ENCODE measurements around the gene E2F4.
A peak's percentile ranks its signal among the peaks of the same experiment; 100 is the strongest.

E2F4 gene

GRCh38 chr16:67182288-67182687, 9.7 kb upstream of the E2F4 start:
- peak; percentile 81 for FAIRE-seq
- TF ChIP-seq POLR2A (IDR thresholded peaks at IDR 0.05; ENCODE audit: low read depth, low read length) (no peak), SPI1 (IDR thresholded peaks at IDR 0.05; ENCODE audit: low read depth, low read length) (no peak), POLR2AphosphoS5 (IDR thresholded peaks at IDR 0.05; ENCODE audit: low read depth, low read length) (no peak), TAF1 (IDR thresholded peaks at IDR 0.05; ENCODE audit: low read depth, low read length) (no peak), PAX5 (IDR thresholded peaks at IDR 0.05; ENCODE audit: insufficient read depth, low read length, severe bottlenecking) (no peak), POU2F2 (IDR thresholded peaks at IDR 0.05; ENCODE audit: low read depth, low read length) (no peak)
- DNase-seq (ENCODE audit: insufficient read length, low spot score): no peak

GRCh38 chr16:67183284-67183626, 8.7 kb upstream of the E2F4 start:
- TF ChIP-seq POLR2A (IDR thresholded peaks at IDR 0.05; ENCODE audit: low read depth, low read length): no peak
- no peak for TF ChIP-seq TAF1 (IDR thresholded peaks at IDR 0.05; ENCODE audit: low read depth, low read length)
- TF ChIP-seq SPI1 (IDR thresholded peaks at IDR 0.05; ENCODE audit: low read depth, low read length): 0 out of 2 replicates have a peak, but pooled peaks have one; percentile 3
- no peak for TF ChIP-seq POU2F2 (IDR thresholded peaks at IDR 0.05; ENCODE audit: low read depth, low read length)
- TF ChIP-seq POLR2AphosphoS5 (IDR thresholded peaks at IDR 0.05; ENCODE audit: low read depth, low read length): no peak
- no peak for TF ChIP-seq PAX5 (IDR thresholded peaks at IDR 0.05; ENCODE audit: insufficient read depth, low read length, severe bottlenecking)
- no peak for DNase-seq (ENCODE audit: insufficient read length, low spot score)
- FAIRE-seq: no peak

DNA sequence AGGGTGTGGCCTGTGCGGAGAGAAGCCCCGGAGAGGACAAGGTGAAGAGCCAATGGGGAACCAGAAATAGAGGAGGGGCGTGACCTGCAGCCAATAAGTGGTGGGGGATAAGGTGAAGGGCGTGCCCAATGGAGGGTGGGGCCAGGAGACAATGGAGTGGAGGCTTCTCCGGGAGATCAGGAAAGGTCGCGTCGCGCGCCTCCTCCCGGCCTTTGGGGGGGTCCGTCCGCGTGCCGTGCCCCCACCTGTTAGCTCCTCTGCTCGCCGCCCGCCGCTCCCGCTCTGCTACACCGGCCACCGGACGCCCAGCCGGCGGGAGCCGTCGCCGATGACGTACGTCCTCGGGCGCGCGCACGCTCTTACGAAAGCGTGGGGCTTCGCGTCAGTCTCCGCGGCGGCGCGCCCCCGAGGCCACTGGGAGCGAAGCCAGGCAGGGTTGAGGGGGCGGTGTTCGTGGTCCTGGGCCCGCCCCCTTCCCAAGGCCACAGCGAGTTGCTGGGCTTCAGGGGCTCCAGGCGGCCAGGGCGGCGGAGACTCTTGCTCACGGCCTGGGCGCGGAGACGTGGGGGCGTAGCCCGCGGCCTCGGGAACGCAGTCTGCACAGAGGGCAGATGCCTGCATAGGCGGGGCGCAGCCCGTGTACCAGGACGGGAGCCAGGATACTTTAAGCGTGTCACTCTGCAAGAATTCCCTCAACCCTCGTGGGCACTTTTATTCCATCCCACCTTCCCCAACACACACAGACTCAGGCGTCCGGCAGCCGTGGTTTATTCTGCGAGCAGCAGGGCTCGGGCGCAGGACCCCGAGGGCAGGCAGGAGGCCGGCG, 8.1 kb upstream of the E2F4 start, which contains the start of gene MATCAP1:
TSS of gene MATCAP1 (minus strand) at position 337 of the 826 bp plus-strand sequence. CDS start 3,353 bp downstream, outside the sequence.
- TF ChIP-seq POLR2A (IDR thresholded peaks at IDR 0.05; ENCODE audit: low read depth, low read length): no peak
- FAIRE-seq (peak; percentile 99), DNase-seq (ENCODE audit: insufficient read length, low spot score) (peak; percentile 99)

DNA sequence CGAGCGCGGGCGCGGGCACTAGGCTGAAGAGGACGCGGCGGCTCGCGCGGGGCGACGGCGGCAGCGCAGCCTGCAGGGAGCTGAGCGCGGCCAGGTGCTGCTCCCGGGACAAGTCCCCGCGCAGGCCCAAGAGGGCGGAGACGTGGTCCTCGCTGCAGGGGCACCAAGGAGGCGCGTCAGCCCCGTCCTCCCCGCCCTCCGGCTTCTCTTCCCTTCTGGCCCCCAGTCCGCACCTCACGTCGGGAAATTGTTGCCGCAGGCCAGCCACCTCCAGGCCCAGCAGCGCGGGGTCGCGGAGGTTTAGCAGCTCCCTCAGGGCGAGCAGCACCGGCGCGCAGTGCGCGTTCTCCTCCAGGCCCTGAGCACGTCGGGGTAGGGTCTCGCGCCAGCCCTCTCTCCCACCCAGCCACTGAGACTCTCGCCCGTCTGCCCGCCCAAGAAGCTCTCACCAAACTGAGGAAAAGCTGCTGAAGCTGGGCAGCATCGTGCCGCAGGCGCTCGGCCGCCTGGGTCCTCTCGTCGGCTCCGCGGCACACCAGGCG, 7.4 kb upstream of the E2F4 start:
- FAIRE-seq (no peak), DNase-seq (ENCODE audit: insufficient read length, low spot score) (no peak)
- no peak for TF ChIP-seq TAF1 (IDR thresholded peaks at IDR 0.05; ENCODE audit: low read depth, low read length)
- no peak for TF ChIP-seq POU2F2 (IDR thresholded peaks at IDR 0.05; ENCODE audit: low read depth, low read length)
- no peak for TF ChIP-seq PAX5 (IDR thresholded peaks at IDR 0.05; ENCODE audit: insufficient read depth, low read length, severe bottlenecking)
- TF ChIP-seq POLR2AphosphoS5 (IDR thresholded peaks at IDR 0.05; ENCODE audit: low read depth, low read length): no peak
- TF ChIP-seq SPI1 (IDR thresholded peaks at IDR 0.05; ENCODE audit: low read depth, low read length): no peak

- TF ChIP-seq POU2F2 (IDR thresholded peaks at IDR 0.05; ENCODE audit: low read depth, low read length): no peak
- no peak for TF ChIP-seq SPI1 (IDR thresholded peaks at IDR 0.05; ENCODE audit: low read depth, low read length)
- no peak for TF ChIP-seq POLR2A (IDR thresholded peaks at IDR 0.05; ENCODE audit: low read depth, low read length)
- no peak for TF ChIP-seq POLR2AphosphoS5 (IDR thresholded peaks at IDR 0.05; ENCODE audit: low read depth, low read length)
- TF ChIP-seq TAF1 (IDR thresholded peaks at IDR 0.05; ENCODE audit: low read depth, low read length): no peak
- peak; percentile 73 for TF ChIP-seq PAX5 (IDR thresholded peaks at IDR 0.05; ENCODE audit: insufficient read depth, low read length, severe bottlenecking)
- FAIRE-seq (peak; percentile 87), DNase-seq (ENCODE audit: insufficient read length, low spot score) (no peak)
Observed at GRCh38 chr16:67184995-67185650, 6.8 kb upstream of the E2F4 start.

GRCh38 chr16:67185651-67186134, 6.3 kb upstream of the E2F4 start:
- DNase-seq (ENCODE audit: insufficient read length, low spot score) (no peak), FAIRE-seq (no peak)
- TF ChIP-seq PAX5 (IDR thresholded peaks at IDR 0.05; ENCODE audit: insufficient read depth, low read length, severe bottlenecking) (no peak), SPI1 (IDR thresholded peaks at IDR 0.05; ENCODE audit: low read depth, low read length) (no peak), POLR2AphosphoS5 (IDR thresholded peaks at IDR 0.05; ENCODE audit: low read depth, low read length) (no peak), POU2F2 (IDR thresholded peaks at IDR 0.05; ENCODE audit: low read depth, low read length) (no peak), POLR2A (IDR thresholded peaks at IDR 0.05; ENCODE audit: low read depth, low read length) (no peak), TAF1 (IDR thresholded peaks at IDR 0.05; ENCODE audit: low read depth, low read length) (no peak)

- FAIRE-seq (no peak), DNase-seq (ENCODE audit: insufficient read length, low spot score) (no peak)
- TF ChIP-seq POU2F2 (IDR thresholded peaks at IDR 0.05; ENCODE audit: low read depth, low read length): no peak
- no peak for TF ChIP-seq TAF1 (IDR thresholded peaks at IDR 0.05; ENCODE audit: low read depth, low read length)
- TF ChIP-seq PAX5 (IDR thresholded peaks at IDR 0.05; ENCODE audit: insufficient read depth, low read length, severe bottlenecking): no peak
- TF ChIP-seq POLR2AphosphoS5 (IDR thresholded peaks at IDR 0.05; ENCODE audit: low read depth, low read length): no peak
- no peak for TF ChIP-seq SPI1 (IDR thresholded peaks at IDR 0.05; ENCODE audit: low read depth, low read length)
- no peak for TF ChIP-seq POLR2A (IDR thresholded peaks at IDR 0.05; ENCODE audit: low read depth, low read length)
Observed at GRCh38 chr16:67186550-67186950, 5.4 kb upstream of the E2F4 start.

DNA sequence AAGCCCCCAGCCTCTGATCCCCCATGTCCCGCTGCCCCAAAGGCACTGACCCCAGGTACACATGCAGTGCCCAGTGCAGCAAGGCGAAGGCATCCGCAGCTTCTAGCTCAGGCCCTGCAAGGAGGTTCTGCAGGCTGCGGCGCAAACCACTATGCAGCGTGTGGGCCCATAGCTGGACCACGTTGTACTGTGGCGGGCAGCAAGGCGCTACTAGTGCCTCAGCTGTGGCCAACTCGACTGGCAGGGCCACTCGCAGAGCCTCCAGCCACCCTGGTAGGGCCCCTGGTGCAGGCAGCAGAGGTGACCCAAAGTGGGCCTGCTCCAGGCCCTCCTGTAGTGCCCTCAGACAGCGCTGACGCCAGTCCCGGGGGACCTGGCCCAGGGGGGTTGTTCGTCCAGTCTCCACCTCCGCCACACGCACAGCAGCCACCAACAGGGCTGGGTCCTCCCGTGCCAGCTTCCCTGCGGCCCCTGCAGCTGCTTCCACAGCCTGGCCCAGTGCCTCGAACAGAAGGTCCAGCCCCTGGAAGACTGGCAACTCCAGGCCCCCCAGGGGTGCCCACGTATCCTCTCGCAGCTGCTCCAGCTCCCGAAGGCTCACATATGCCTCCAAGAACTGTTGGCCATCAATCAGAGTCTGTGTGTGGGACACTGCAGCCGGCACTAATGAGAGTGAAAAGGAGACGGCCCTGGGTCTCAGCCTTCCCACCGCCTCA, 4.6 kb upstream of the E2F4 start:
- FAIRE-seq: no peak
- no peak for DNase-seq (ENCODE audit: insufficient read length, low spot score)

GRCh38 chr16:67188323-67188722, 3.6 kb upstream of the E2F4 start:
- FAIRE-seq (no peak), DNase-seq (ENCODE audit: insufficient read length, low spot score) (no peak)
- TF ChIP-seq PAX5 (IDR thresholded peaks at IDR 0.05; ENCODE audit: insufficient read depth, low read length, severe bottlenecking) (no peak), POLR2AphosphoS5 (IDR thresholded peaks at IDR 0.05; ENCODE audit: low read depth, low read length) (no peak)

More for the DNA sequence above, 4.6 kb upstream of the E2F4 start:
- TF ChIP-seq POLR2A (IDR thresholded peaks at IDR 0.05; ENCODE audit: low read depth, low read length): no peak
- no peak for TF ChIP-seq SPI1 (IDR thresholded peaks at IDR 0.05; ENCODE audit: low read depth, low read length)
- TF ChIP-seq PAX5 (IDR thresholded peaks at IDR 0.05; ENCODE audit: insufficient read depth, low read length, severe bottlenecking): no peak
- no peak for TF ChIP-seq POU2F2 (IDR thresholded peaks at IDR 0.05; ENCODE audit: low read depth, low read length)
- TF ChIP-seq POLR2AphosphoS5 (IDR thresholded peaks at IDR 0.05; ENCODE audit: low read depth, low read length): no peak
- TF ChIP-seq TAF1 (IDR thresholded peaks at IDR 0.05; ENCODE audit: low read depth, low read length): no peak
